Thyroid gland (tissue), 4 donors: Measurements from ENCODE around the gene C11orf54.

ENCODE experiments used
- CTCF ChIP-seq, 6 experiments: fragments of 200-600 bp in 3 of 6; fragments of 450-650 bp in 3 of 6; sonication (generic) in 3 of 6; IDR thresholded peaks; one replicate each; pipeline ENCODE4 v1.5.1; 2016 to 2019; ENCODE audit warnings: antibody characterized with exemption in 6 of 6, mild to moderate bottlenecking in 2 of 6, inconsistent platforms in 1 of 6, moderate library complexity in 1 of 6
- POLR2A ChIP-seq, 2 donors: fragments of 450-650 bp; IDR thresholded peaks; one replicate each; pipeline ENCODE4 v1.6.1; 2017; ENCODE audit warnings: antibody characterized with exemption in 2 of 2, mild to moderate bottlenecking in 2 of 2, moderate library complexity in 1 of 2

DNA sequence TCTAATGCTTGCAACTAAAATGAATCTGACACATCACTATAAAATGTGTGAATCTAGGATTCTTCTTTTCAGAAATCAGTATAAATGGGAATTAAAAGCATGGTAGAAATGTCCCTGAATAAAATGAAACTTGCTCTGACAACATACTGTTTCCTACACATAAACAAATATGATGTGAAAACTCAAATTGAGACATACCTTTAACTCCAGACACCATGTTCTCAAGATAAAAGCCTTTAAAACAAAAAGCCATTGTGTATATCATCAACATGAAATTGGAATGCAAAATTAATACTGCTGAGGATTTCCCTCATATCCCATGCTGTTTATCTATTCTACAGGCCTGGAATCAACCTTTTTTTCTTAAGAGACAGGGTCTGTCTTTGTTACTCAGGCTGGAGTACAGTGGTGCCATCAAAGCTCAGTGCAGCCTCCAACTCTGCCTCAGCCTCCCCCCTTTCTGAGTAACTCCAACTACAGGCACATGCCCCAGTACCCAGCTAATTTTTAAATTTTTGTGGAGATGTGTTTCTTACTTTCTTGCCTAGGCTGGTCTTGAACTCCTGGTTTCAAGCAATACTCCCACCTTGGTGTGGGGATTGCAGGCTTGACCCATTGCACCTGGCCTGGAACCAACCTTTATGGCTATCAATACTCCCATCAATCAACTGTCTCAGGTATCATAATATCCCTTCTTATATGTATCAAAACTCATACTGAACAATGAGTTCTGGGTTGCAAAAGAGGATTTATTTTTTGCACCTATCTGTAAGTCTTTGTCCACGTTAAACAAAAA, 6.8 kb upstream of the C11orf54 start:
- TF ChIP-seq CTCF (IDR thresholded peaks at IDR 0.05) (no peak), POLR2A (IDR thresholded peaks at IDR 0.05) (no peak)
